ENCODE measurements around the gene SLC9A8.

SLC9A8 gene

GRCh38 chr20:49811825-49812506 lies 662 bp upstream of the SLC9A8 start:
- in situ Hi-C loops (cut with HindIII; ENCODE audit: low sequenced_read_pairs), result no loop called here

- in situ Hi-C loops (cut with HindIII; ENCODE audit: low sequenced_read_pairs), result no loop called here
These were observed 812 bp downstream of the SLC9A8 start for GRCh38 chr20:49813305-49813974.

GRCh38 chr20:49814057-49814694 lies 1.5 kb downstream of the SLC9A8 start:
- in situ Hi-C loops (cut with HindIII; ENCODE audit: low sequenced_read_pairs), result no loop called here

- in situ Hi-C loops (cut with HindIII; ENCODE audit: low sequenced_read_pairs), result no loop called here
These were observed 6.2 kb downstream of the SLC9A8 start for GRCh38 chr20:49818816-49819215.

- in situ Hi-C loops (cut with HindIII; ENCODE audit: low sequenced_read_pairs), result no loop called here
These were observed 7.1 kb downstream of the SLC9A8 start for GRCh38 chr20:49819702-49820101.

GRCh38 chr20:49821381-49821780 lies 8.8 kb downstream of the SLC9A8 start:
- in situ Hi-C loops (cut with HindIII; ENCODE audit: low sequenced_read_pairs), result no loop called here

GRCh38 chr20:49821870-49822331 lies 9.3 kb downstream of the SLC9A8 start:
- in situ Hi-C loops (cut with HindIII; ENCODE audit: low sequenced_read_pairs), result no loop called here

- in situ Hi-C loops (cut with HindIII; ENCODE audit: low sequenced_read_pairs), result no loop called here
These were observed 10.7 kb downstream of the SLC9A8 start for GRCh38 chr20:49823152-49823847.

GRCh38 chr20:49824206-49824605 lies 11.6 kb downstream of the SLC9A8 start:
- in situ Hi-C loops (cut with HindIII; ENCODE audit: low sequenced_read_pairs), result no loop called here

- in situ Hi-C loops (cut with HindIII; ENCODE audit: low sequenced_read_pairs), result no loop called here
These were observed 12.9 kb downstream of the SLC9A8 start for GRCh38 chr20:49825521-49826033.

- in situ Hi-C loops (cut with HindIII; ENCODE audit: low sequenced_read_pairs), result loop anchor here (5.0 kb wide), 3 partner anchors 39 to 179 kb away; no protein-coding TSS in a partner anchor
These were observed 18.6 kb downstream of the SLC9A8 start for GRCh38 chr20:49831022-49831769.

GRCh38 chr20:49831770-49832631 lies 19.4 kb downstream of the SLC9A8 start:
- in situ Hi-C loops (cut with HindIII; ENCODE audit: low sequenced_read_pairs), result loop anchor here (5.0 kb wide), 3 partner anchors 40 to 180 kb away; no protein-coding TSS in a partner anchor

GRCh38 chr20:49832632-49833327 lies 20.2 kb downstream of the SLC9A8 start:
- in situ Hi-C loops (cut with HindIII; ENCODE audit: low sequenced_read_pairs), result loop anchor here (5.0 kb wide), 3 partner anchors 40 to 180 kb away; no protein-coding TSS in a partner anchor

GRCh38 chr20:49833483-49833882 lies 20.9 kb downstream of the SLC9A8 start:
- in situ Hi-C loops (cut with HindIII; ENCODE audit: low sequenced_read_pairs), result loop anchor here (5.0 kb wide), 3 partner anchors 41 to 181 kb away; no protein-coding TSS in a partner anchor

- in situ Hi-C loops (cut with HindIII; ENCODE audit: low sequenced_read_pairs), result no loop called here
These were observed 22.4 kb downstream of the SLC9A8 start for GRCh38 chr20:49835031-49835430.

- in situ Hi-C loops (cut with HindIII; ENCODE audit: low sequenced_read_pairs), result no loop called here
These were observed 25.9 kb downstream of the SLC9A8 start for GRCh38 chr20:49838546-49838945.

GRCh38 chr20:49843139-49843538 lies 30.5 kb downstream of the SLC9A8 start:
- in situ Hi-C loops (cut with HindIII; ENCODE audit: low sequenced_read_pairs), result no loop called here

GRCh38 chr20:49843770-49844380 lies 31.2 kb downstream of the SLC9A8 start:
- in situ Hi-C loops (cut with HindIII; ENCODE audit: low sequenced_read_pairs), result no loop called here

Data from endothelial cell of hepatic sinusoid (primary cell).